Epithelial cell of proximal tubule (primary cell): ENCODE data around the gene PHF21A. TPM values are rescaled to one million over a fixed set of nuclear protein-coding genes. Genes with fewer than 3 reads are reported as not detected.

Source experiments
- DNase-seq: peaks from one replicate; pipeline ENCODE4 v3.0.0-alpha.2; 2011; ENCODE audit warnings: low read depth
- H3K4me3 ChIP-seq: 2 replicates; pipeline ENCODE4 v1.5.1; 2011; ENCODE audit warnings: low read depth, mild to moderate bottlenecking, low read length
- total RNA-seq: library from RNA; depleted of rRNA; stranded (reverse); fragments of >200 nt; gene quantifications from 2 replicates; pipeline ENCODE4 v1.2.3, GENCODE V29; 2015
- TF ChIP-seq, protein P1 (sequence below): conservative IDR thresholded peaks from 2 replicates; pipeline ENCODE4 v1.5.1; 2012; ENCODE audit warnings: low read depth, mild to moderate bottlenecking, low read length

Gene PHF21A
- total RNA-seq, 1 donor from 2014 or later = 5.8 TPM

DNA sequence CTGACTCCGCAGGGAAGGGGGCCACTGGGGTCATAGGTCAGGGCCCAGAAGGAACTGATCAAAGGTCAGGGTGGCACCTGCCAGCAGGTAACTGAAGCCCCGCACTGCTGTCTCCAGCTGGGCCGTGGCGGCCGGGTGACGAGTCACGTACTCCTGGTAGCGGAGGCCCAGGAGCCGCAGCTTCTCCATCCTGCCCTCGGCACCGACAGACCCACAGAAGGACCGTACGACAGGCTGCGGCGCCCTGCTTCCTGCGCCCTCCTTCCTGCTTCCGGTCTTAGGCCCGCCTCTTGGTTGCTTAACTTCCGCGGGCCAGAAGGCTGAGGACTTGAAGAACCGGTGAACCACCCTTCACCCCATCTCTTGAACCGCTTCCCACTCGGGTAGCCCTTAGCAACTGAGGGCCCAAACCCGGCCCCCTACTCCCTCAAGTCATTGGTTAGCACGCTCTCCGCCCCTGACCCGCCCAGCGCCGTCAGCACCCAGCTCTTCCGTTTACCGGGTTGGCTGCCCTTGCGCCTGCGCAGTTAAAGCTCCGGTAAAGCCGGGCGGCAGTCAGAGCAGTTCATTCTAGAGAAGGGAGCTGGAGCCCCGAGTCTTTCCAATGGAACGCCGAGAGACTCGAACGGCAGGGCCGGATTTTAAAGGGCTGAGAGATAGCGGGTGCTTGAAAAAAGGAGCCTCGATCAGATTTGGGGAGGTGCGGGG lies 203.5 kb downstream of the PHF21A start, which contains the start of gene PEX16:
Gene PEX16, minus strand, starts transcription at position 255 of the 708 bp plus-strand sequence. Its CDS starts 66 bp downstream, at position 189.
- peak within 1 kb of the TSS; percentile 98 for H3K4me3 ChIP-seq
- TF ChIP-seq, protein P1, sequence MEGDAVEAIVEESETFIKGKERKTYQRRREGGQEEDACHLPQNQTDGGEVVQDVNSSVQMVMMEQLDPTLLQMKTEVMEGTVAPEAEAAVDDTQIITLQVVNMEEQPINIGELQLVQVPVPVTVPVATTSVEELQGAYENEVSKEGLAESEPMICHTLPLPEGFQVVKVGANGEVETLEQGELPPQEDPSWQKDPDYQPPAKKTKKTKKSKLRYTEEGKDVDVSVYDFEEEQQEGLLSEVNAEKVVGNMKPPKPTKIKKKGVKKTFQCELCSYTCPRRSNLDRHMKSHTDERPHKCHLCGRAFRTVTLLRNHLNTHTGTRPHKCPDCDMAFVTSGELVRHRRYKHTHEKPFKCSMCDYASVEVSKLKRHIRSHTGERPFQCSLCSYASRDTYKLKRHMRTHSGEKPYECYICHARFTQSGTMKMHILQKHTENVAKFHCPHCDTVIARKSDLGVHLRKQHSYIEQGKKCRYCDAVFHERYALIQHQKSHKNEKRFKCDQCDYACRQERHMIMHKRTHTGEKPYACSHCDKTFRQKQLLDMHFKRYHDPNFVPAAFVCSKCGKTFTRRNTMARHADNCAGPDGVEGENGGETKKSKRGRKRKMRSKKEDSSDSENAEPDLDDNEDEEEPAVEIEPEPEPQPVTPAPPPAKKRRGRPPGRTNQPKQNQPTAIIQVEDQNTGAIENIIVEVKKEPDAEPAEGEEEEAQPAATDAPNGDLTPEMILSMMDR = no peak
- DNase-seq = peak; percentile 94

- peak overlapping the region; percentile 98 for H3K4me3 ChIP-seq
- DNase-seq = no peak
- TF ChIP-seq, protein P1 = no peak
Observed at GRCh38 chr11:45917286-45917622, 204.0 kb downstream of the PHF21A start.

DNA sequence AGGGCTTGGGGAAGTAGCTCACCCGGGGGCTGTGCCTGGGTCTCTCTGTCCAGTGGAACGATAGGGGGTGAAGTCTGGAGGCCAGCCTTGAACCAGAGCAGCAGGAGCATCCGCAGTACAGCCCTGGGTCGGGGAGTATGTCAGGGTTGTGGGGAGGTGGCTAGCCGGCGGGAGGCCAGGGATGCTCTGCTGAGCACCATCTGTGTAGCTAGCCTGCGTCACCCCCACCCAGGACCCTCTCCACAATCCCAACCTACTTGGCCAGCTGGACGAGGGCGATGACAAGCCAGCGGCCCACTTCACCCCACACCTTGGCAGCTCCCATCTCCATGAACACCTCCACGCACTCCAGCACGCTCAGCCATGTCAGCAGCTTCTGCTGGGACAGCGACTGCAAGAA lies 205.8 kb downstream of the PHF21A start:
- DNase-seq = no peak
- TF ChIP-seq, protein P1 = no peak
- H3K4me3 ChIP-seq = no peak overlapping the region

GRCh38 chr11:45913942-45914635 lies 207.2 kb downstream of the PHF21A start:
- H3K4me3 ChIP-seq = no peak overlapping the region
- TF ChIP-seq, protein P1 = no peak
- DNase-seq = no peak

GRCh38 chr11:45913514-45913913 lies 207.7 kb downstream of the PHF21A start:
- no peak overlapping the region for H3K4me3 ChIP-seq
- TF ChIP-seq, protein P1 = no peak
- DNase-seq = no peak

DNA sequence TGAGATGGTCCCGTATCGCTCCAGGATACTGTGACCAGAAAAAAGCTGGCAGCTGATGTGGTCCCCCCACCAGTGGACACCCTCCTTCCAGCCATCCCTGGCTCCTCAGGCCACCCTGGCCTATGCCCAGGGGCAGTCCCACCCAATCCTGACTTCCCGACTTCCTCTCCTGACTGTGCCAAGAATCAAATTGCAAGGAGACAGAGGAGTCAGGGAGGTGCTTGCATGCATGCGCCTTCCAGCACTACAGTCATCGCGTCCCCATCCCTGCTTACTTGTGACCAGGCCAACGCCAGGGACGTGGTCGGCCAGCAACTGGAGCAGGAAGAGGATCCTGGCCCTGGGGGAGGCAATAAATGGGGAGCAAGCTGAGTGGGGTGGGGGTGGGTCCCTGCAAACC lies 210.6 kb downstream of the PHF21A start:
- TF ChIP-seq, protein P1 = no peak
- DNase-seq = no peak

More for the DNA sequence above, 210.6 kb downstream of the PHF21A start:
- H3K4me3 ChIP-seq = no peak overlapping the region
